ENCODE data around the gene TMTC2.
"Not testable (repeated sequence)": the region's sequence is repeated elsewhere in the genome, so short reads cannot be mapped to it uniquely, and the experiment has no call there.

Gene TMTC2

DNA sequence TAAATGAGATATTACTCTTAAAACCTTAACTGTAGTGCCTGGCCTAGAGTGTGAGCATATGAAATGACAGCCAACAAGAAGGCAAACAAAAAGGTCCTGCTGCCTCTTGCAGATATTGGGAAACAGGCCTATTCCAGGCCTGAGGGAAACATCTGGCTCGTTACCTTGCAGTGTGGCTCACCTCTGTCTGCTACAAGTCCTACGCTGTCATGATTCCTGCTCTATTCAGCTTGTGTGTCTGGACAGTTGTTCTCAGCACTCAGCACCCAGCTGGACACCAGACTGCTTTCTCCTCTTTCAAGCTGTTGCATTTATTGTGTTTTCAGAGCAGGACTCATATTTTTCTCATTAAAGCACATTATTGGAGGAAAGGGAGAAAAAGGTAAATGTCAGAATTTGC, 113.5 kb downstream of the TMTC2 start:
- ATAC-seq (replicated peaks): no peak
- no peaks in the 10 kb centered on the region for H3K9me3 Mint-ChIP-seq
- H3K36me3 Mint-ChIP-seq (ENCODE audit: insufficient read depth): no peaks in the 10 kb centered on the region

DNA sequence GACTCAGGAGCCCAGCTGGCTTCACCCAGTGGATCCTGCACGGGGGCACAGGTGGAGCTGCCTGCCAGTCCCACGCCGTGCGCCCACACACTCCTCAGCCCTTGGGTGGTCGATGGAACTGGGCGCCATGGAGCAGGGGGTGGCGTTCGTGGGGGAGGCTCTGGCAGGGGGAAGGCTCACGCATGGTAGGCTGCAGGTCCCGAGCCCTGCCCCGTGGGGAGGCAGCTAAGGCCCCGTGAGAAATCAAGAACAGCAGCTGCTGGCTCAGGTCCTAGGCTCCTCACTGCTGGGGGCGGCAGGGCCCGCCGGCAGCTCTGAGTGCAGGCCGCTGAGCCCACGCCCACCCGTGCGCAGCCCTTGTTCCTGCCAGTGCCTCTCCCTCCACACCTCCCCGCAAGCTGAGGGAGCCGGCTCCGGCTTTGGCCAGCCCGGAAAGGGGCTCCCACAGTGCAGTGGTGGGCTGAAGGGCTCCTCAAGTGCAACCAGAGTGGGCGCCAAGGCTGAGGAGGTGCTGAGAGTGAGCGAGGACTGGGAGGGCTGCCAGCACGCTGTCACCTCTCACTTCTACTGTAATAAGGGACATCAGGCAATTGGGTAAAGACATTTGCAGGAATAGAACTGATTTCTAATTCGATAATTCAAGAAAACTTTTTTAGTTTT, 115.4 kb downstream of the TMTC2 start:
- Mint-ChIP-seq H3K4me3 (no peak overlapping the region), H3K9me3 (peaks cover 0 to 2% of the 10 kb centered on the region in 2 donors), H3K27ac (no peak overlapping the region), H3K27me3 (no peaks in the 10 kb centered on the region), H3K4me1 (ENCODE audit: low read depth in 2 of 2) (no peaks in the 10 kb centered on the region), H3K36me3 (ENCODE audit: insufficient read depth) (no peaks in the 10 kb centered on the region)
- DNase-seq: no peak
- ATAC-seq (replicated peaks): no peak

More for the DNA sequence above, 113.5 kb downstream of the TMTC2 start:
- H3K27ac Mint-ChIP-seq: no peak overlapping the region
- H3K27me3 Mint-ChIP-seq: no peaks in the 10 kb centered on the region
- no peak for DNase-seq
- no peaks in the 10 kb centered on the region for H3K4me1 Mint-ChIP-seq (ENCODE audit: low read depth in 2 of 2)
- H3K4me3 Mint-ChIP-seq: no peak overlapping the region

DNA sequence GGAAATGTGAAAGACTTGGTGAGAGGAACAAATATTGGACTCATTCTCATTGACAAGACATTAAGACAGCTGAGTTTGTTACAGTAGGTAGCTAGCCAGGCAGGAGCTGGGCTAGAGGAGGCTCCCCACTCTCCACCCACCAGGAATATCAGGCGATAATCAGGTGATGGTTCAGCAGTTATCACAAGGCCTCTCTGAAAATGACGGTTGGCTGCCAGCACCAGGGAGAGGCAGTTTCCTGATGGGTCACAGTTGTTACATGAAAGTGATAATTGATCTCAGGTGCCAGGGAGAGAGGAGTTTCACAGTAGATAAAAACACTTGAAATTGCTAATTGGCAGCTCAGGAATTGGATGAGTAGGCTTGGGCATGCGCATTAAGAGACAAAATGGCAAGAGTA, 116.5 kb downstream of the TMTC2 start:
- no peaks in the 10 kb centered on the region for H3K4me1 Mint-ChIP-seq (ENCODE audit: low read depth in 2 of 2)
- DNase-seq: no peak
- H3K4me3 Mint-ChIP-seq: no peak overlapping the region
- no peaks in the 10 kb centered on the region for H3K27me3 Mint-ChIP-seq
- no peak overlapping the region for H3K27ac Mint-ChIP-seq
- no peak for ATAC-seq (replicated peaks)
- H3K9me3 Mint-ChIP-seq: peaks cover 0 to 2% of the 10 kb centered on the region in 2 donors
- H3K36me3 Mint-ChIP-seq (ENCODE audit: insufficient read depth): no peaks in the 10 kb centered on the region

DNA sequence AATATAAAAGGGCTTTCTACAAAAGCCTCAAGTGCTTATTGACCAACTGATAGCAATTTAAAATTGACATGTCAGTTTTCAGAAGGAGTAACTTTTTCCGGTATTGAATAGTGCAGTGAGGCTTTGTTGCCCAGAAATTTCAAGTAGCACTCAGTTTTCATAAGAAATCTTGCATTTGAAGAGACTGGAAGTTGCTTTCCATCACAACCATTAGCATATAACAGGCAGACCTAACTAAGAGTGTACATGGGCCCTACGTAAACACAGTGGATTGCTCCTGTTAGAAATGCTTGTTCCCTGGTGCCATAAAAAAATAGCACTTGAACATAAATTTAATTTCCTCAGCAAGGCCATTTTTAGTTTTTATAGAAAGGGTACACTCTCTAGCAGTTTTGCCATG, 117.9 kb downstream of the TMTC2 start:
- Mint-ChIP-seq H3K27ac (no peak overlapping the region), H3K4me3 (no peak overlapping the region), H3K27me3 (no peaks in the 10 kb centered on the region), H3K4me1 (ENCODE audit: low read depth in 2 of 2) (no peaks in the 10 kb centered on the region), H3K36me3 (ENCODE audit: insufficient read depth) (no peaks in the 10 kb centered on the region), H3K9me3 (peaks cover 0 to 2% of the 10 kb centered on the region in 2 donors)
- DNase-seq (no peak), ATAC-seq (replicated peaks) (no peak)

DNA sequence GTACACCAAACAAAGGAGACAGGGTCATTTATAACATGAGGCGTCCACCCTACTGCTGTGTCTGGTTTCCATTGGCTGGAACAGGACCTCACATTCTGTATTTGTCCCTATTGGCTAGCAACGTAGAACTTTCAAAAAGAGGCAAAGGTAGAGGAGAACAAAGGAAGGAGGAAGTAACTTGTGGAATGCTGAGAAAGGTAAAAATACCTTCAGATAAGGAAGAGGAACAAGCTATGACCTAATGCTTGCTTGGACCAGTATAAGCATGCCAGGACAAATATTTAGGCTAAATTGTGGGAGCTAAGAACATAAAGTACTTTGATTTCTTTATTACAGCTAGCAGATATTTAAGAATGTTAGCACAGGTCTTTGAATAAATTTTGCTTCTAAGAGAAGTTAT, 118.3 kb downstream of the TMTC2 start:
- not testable (repeated sequence) for ATAC-seq (replicated peaks); H3K36me3 Mint-ChIP-seq (ENCODE audit: insufficient read depth); H3K27ac Mint-ChIP-seq; H3K4me1 Mint-ChIP-seq (ENCODE audit: low read depth in 2 of 2); H3K4me3 Mint-ChIP-seq; DNase-seq; H3K9me3 Mint-ChIP-seq; H3K27me3 Mint-ChIP-seq

- DNase-seq: no peak
Measured at GRCh38 chr12:82805812-82806497, 119.2 kb downstream of the TMTC2 start.

GRCh38 chr12:82807132-82807737, 120.5 kb downstream of the TMTC2 start:
- H3K27me3 Mint-ChIP-seq: no peaks in the 10 kb centered on the region
- H3K4me1 Mint-ChIP-seq (ENCODE audit: low read depth in 2 of 2): no peaks in the 10 kb centered on the region
- no peak overlapping the region for H3K27ac Mint-ChIP-seq
- no peaks in the 10 kb centered on the region for H3K36me3 Mint-ChIP-seq (ENCODE audit: insufficient read depth)
- DNase-seq (no peak), ATAC-seq (replicated peaks) (no peak)
- H3K4me3 Mint-ChIP-seq: no peak overlapping the region
- H3K9me3 Mint-ChIP-seq: peaks cover 0 to 2% of the 10 kb centered on the region in 2 donors

More at GRCh38 chr12:82805812-82806497, 119.2 kb downstream of the TMTC2 start:
- peaks cover 0 to 2% of the 10 kb centered on the region in 2 donors for H3K9me3 Mint-ChIP-seq
- H3K36me3 Mint-ChIP-seq (ENCODE audit: insufficient read depth): no peaks in the 10 kb centered on the region
- no peaks in the 10 kb centered on the region for H3K4me1 Mint-ChIP-seq (ENCODE audit: low read depth in 2 of 2)
- no peaks in the 10 kb centered on the region for H3K27me3 Mint-ChIP-seq
- H3K27ac Mint-ChIP-seq: no peak overlapping the region
- ATAC-seq (replicated peaks): no peak
- H3K4me3 Mint-ChIP-seq: no peak overlapping the region

GRCh38 chr12:82810568-82810967, 123.9 kb downstream of the TMTC2 start:
- Mint-ChIP-seq H3K9me3 (peaks cover 0 to 3% of the 10 kb centered on the region in 2 donors), H3K4me1 (ENCODE audit: low read depth in 2 of 2) (no peaks in the 10 kb centered on the region), H3K27ac (no peak overlapping the region), H3K4me3 (no peak overlapping the region), H3K36me3 (ENCODE audit: insufficient read depth) (no peaks in the 10 kb centered on the region), H3K27me3 (no peaks in the 10 kb centered on the region)
- ATAC-seq (replicated peaks) (no peak), DNase-seq (no peak)

DNA sequence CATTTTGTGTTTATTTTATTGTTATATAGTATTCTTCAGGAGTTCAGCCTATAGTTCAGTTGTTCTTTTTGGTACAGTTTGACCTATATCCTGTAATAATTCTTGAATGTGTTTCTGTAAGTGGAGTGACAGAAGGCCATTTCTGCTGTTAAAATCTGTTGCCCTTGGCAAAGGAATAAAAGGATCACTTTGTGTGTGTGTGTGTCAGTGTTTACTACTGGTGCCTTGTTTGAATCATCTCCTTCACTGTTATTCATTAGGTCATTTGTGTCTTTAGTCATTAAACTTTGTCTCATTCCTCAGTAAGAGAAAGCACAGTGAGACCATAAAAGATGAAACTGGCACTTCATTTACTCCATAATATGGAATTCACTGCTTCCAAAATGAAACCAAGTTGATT, 130.7 kb downstream of the TMTC2 start:
- no peak overlapping the region for H3K4me3 Mint-ChIP-seq
- H3K27me3 Mint-ChIP-seq: no peaks in the 10 kb centered on the region
- peaks cover 0 to 1% of the 10 kb centered on the region in 2 donors for H3K4me1 Mint-ChIP-seq (ENCODE audit: low read depth in 2 of 2)
- no peak overlapping the region for H3K27ac Mint-ChIP-seq
- no peak for DNase-seq
- no peaks in the 10 kb centered on the region for H3K36me3 Mint-ChIP-seq (ENCODE audit: insufficient read depth)
- no peak for ATAC-seq (replicated peaks)
- peaks cover 0 to 1% of the 10 kb centered on the region in 2 donors for H3K9me3 Mint-ChIP-seq

GRCh38 chr12:82818271-82819035, 131.7 kb downstream of the TMTC2 start:
- no peaks in the 10 kb centered on the region for H3K36me3 Mint-ChIP-seq (ENCODE audit: insufficient read depth)

DNA sequence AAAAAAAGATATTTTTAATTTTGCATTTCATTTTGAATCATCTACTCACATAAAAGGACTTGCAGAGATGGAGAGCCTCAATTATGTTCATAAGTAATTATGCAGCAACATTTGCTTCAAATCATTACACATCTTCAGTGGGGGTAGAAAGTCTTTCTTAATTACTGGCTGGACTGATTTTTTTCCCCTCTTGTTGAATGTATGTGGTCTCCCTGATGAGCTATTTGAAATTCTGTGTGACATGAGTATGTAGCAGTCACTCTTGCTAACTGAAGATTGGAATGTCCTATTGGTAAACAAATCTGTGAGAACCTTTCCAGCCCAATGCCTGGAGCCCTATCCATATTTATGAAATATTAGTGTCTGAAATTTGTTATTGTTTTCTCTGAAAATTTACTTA, 139.8 kb downstream of the TMTC2 start:
- Mint-ChIP-seq H3K4me3 (no peak overlapping the region), H3K27ac (no peak overlapping the region), H3K9me3 (no peaks in the 10 kb centered on the region), H3K27me3 (no peaks in the 10 kb centered on the region), H3K36me3 (ENCODE audit: insufficient read depth) (no peaks in the 10 kb centered on the region), H3K4me1 (ENCODE audit: low read depth in 2 of 2) (no peaks in the 10 kb centered on the region)
- ATAC-seq (replicated peaks): no peak
- DNase-seq: no peak

More at GRCh38 chr12:82818271-82819035, 131.7 kb downstream of the TMTC2 start:
- Mint-ChIP-seq H3K27me3 (no peaks in the 10 kb centered on the region), H3K9me3 (peaks cover 0 to 1% of the 10 kb centered on the region in 2 donors), H3K4me3 (no peak overlapping the region), H3K4me1 (ENCODE audit: low read depth in 2 of 2) (peaks cover 0 to 1% of the 10 kb centered on the region in 2 donors), H3K27ac (no peak overlapping the region)
- DNase-seq (no peak), ATAC-seq (replicated peaks) (no peak)

- H3K9me3 Mint-ChIP-seq: peaks cover 0 to 4% of the 10 kb centered on the region in 2 donors
- H3K36me3 Mint-ChIP-seq (ENCODE audit: insufficient read depth): no peaks in the 10 kb centered on the region
- no peak overlapping the region for H3K4me3 Mint-ChIP-seq
- no peaks in the 10 kb centered on the region for H3K4me1 Mint-ChIP-seq (ENCODE audit: low read depth in 2 of 2)
- ATAC-seq (replicated peaks) (no peak), DNase-seq (no peak)
- no peak overlapping the region for H3K27ac Mint-ChIP-seq
- H3K27me3 Mint-ChIP-seq: no peaks in the 10 kb centered on the region
Measured at GRCh38 chr12:82832096-82832495, 145.4 kb downstream of the TMTC2 start.

GRCh38 chr12:82832981-82833380, 146.3 kb downstream of the TMTC2 start:
- DNase-seq: no peak
- Mint-ChIP-seq H3K27me3 (no peaks in the 10 kb centered on the region), H3K4me1 (ENCODE audit: low read depth in 2 of 2) (no peaks in the 10 kb centered on the region), H3K4me3 (no peak overlapping the region), H3K27ac (no peak overlapping the region), H3K36me3 (ENCODE audit: insufficient read depth) (no peaks in the 10 kb centered on the region), H3K9me3 (peaks cover 0 to 4% of the 10 kb centered on the region in 2 donors)
- no peak for ATAC-seq (replicated peaks)

Measured in effector memory CD8-positive, alpha-beta T cell (primary cell).